GM12873 (cell line): ENCODE measurements around the gene CYP2A7.
"Not testable (repeated sequence)": the region's sequence is repeated elsewhere in the genome, so short reads cannot be mapped to it uniquely, and the experiment has no call there.

ENCODE experiments used
- TF ChIP-seq, protein P1 (sequence below): IDR thresholded peaks from 2 replicates; pipeline ENCODE4 v1.5.1; 2012; ENCODE audit warnings: low read depth, mild to moderate bottlenecking, moderate library complexity, low read length, control low read depth; ENCODE audit not compliant: insufficient read depth; ENCODE audit errors: missing control alignments

CYP2A7 gene

DNA sequence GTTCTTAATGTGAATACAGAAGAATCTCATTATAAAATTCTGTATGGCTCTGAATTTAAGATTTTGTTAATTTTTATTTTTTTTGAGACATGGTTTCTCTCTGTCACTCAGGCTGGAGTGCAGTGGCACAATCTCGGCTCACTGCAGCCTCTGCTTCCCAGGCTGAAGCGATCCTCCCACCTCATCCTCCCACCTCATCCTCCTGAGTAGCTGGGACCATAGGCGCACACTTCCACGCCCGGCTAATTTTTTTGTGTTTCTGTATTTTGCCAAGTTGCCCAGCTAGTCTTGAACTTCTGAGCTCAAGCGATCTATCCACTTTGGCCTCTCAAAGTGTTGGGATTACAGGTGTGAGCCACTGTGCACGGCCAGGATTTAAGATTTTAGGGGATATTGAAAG, 14.3 kb downstream of the CYP2A7 start:
- TF ChIP-seq, protein P1, sequence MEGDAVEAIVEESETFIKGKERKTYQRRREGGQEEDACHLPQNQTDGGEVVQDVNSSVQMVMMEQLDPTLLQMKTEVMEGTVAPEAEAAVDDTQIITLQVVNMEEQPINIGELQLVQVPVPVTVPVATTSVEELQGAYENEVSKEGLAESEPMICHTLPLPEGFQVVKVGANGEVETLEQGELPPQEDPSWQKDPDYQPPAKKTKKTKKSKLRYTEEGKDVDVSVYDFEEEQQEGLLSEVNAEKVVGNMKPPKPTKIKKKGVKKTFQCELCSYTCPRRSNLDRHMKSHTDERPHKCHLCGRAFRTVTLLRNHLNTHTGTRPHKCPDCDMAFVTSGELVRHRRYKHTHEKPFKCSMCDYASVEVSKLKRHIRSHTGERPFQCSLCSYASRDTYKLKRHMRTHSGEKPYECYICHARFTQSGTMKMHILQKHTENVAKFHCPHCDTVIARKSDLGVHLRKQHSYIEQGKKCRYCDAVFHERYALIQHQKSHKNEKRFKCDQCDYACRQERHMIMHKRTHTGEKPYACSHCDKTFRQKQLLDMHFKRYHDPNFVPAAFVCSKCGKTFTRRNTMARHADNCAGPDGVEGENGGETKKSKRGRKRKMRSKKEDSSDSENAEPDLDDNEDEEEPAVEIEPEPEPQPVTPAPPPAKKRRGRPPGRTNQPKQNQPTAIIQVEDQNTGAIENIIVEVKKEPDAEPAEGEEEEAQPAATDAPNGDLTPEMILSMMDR, result no peak

DNA sequence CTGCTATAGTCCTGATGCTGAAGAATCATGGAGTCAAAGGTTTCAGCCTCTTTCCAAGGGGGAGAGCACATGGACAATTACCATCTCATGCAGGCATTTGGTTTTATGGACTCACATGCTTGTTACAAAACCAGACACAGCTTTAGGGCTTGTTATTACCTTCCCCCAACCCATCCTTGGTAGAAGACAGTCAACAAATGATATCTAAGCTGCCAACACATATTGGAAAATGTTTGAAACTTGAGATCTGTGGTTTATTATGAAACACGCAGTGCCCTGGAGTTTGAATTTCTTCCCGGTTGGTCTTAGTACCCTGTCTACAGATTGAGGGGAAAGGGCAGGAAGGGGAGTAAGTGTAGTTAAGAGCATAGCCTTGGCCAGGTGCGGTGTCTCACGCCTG, 19.2 kb downstream of the CYP2A7 start:
- TF ChIP-seq, protein P1, result no peak

DNA sequence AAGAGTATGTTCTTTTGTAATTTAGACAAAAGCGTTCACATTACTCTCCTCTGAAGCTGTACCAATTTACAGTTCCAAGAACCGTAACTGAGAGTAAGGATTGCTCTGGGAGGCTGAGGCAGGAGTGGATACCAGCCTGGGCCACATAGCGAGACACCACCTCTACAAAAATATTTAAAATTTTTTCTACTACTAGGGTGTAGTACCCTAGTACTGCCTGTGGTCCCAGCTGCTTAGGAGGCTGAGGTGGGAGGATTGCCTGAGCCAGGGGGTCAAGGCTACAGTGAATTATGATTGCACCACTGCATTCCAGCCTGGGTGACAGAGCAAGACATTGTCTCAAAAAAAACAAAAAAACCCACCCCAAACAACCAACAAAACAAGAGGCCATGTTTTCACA, 19.7 kb downstream of the CYP2A7 start:
- TF ChIP-seq, protein P1, result no peak

DNA sequence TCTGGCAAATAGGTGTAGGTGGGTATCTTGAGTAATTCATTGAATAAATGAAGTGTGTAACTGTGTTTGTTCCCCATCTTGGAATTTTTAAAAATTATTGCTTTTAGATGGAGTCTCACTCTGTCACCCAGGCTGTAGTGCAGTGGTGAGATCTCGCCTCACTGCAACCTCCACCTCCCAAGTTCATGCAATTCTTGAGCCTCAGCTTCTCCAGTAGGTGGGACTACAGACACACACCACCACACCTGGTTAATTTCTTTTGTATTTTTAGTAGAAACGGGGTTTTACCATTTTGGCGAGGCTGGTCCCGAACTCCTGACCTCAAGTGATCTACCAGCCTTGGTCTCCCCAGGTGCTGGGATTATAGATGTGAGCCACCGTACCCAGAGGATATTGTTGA, 23.9 kb downstream of the CYP2A7 start:
- TF ChIP-seq, protein P1, result no peak

DNA sequence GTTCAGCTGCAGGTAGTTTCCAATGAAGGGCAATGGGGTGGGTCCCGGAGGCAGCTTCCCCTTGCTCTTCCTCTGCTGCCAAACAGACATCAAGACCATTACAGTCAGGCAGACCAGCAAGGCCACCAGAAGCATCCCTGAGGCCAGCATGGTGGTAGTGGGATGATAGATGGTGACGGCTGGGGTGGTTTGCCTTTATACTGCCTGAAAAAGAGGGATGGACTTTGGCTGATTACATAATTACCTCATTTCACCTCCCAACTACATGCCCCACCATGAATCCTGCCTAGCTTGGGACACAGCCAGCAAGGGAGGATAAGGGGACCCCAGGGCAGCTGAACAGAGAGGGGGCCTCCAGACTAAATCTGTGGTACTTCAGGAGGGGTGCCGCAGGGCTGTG, 31.8 kb downstream of the CYP2A7 start, which contains the start of gene CYP2A6:
Gene CYP2A6 (minus strand): TSS at position 171 of the 400 bp plus-strand sequence. CDS start 21 bp downstream, at position 150.
- TF ChIP-seq, protein P1, result not testable (repeated sequence)

DNA sequence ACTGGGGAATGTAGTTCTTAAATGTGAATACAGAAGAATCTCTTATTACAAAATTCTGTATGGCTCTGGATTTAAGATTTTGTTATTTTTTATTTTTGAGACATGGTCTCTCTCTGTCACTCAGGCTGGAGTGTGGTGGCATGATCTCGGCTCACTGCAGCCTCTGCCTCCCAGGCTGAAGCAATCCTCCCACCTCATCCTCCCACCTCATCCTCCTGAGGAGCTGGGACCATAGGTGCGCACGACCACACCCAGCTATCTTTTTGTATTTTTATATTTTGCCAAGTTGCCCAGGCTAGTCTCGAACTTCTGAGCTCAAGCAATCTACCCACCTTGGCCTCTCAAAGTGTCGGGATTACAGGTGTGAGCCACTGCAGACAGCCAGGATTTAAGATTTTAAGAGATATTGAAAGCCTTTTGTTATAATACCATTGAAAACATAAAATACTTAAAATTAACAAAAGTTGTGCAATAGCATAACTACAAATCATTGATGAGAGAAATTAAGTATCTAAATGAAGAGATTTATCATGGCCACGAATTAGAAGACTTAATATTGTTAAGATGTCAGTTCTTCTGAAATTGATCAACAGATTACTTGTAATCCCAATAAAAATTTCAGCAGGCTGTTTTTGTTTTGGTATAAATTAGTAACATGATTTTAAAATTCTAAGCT, 45.1 kb downstream of the CYP2A7 start:
- TF ChIP-seq, protein P1, result no peak

DNA sequence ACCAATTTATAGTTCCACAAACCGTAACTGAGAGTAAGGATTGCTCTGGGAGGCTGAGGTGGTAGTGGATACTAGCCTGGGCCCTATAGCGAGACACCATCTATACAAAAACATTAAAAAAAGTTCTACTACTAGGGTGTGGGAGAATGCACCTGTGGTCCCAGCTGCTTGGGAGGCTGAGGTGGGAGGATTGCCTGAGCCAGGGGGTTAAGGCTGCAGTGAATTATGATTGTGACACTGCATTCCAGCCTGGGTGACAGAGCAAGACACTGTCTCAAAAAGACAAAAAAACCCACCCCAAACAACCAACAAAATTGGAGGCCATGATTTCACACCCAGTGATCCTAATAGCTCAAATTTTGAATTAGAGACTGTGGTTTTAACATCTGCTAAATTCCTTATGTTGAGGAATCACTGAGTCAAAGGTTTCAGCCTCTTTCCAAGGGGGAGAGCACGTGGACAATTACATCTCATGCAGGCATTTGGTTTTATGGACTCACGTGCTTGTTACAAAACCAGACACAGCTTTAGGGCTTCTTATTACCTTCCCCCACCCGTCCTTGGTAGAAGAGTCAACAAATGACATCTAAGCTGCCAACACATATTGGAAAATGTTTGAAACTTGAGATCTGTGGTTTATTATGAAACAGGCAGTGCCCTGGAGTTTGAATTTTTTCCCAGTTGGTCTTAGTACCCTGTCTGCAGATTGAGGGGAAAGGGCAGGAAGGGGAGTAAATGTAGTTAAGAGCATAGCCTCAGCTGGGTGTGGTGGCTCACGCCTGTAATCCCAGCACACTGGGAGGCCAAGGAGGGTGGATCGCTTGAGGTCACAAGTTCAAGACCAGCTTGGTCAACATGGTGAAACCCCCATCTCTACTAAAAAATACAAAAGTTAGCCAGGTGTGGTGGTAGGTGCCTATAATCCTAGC, 50.3 kb downstream of the CYP2A7 start:
- TF ChIP-seq, protein P1, result no peak
